ENCODE measurements around the gene AKAP6.
A peak's percentile ranks its signal among the peaks of the same experiment; 100 is the strongest.

AKAP6 gene

DNA sequence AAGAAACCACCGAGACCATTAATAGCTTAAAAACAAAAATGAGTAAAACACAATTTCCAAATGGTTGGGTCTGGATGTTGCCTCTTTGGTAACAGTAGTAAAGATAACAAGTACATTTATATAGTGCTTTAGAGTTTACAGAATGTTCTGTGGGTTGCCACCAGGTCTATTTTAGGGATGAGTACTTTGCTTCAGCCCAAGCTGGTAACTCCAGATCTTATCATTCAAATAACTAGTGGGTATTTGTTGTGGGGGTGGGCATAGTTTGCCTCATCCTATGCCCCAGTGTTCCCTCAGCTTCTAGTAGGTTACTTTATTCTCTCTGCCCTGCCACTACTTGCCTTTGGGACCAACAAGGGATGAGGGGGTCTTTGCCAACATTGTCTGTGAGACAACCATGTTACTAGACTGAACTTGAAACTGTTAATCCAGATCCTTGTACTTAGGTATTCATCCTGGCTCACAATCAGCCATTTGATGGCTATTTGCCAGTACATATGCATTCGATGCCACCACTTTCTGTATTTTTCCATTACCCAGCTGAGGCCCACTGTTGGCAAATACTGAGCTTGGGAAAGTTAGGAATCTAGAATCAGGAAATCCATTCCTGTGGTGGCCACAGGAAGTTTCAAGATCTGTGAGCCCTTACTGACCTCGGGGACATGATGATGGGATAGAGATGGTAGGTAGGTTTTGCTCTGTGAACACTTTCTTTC, 17.6 kb upstream of the AKAP6 start:
- Histone ChIP-seq H3K4me1 (ENCODE audit: control insufficient read depth in 2 of 2, insufficient read depth in 2 of 2, low read length in 2 of 2) (peaks cover 9 to 22% of the 10 kb centered on the region in 2 donors), H3K27me3 (ENCODE audit: control insufficient read depth in 2 of 2, insufficient read depth in 2 of 2, low read length in 2 of 2) (no peaks in the 10 kb centered on the region), H3K9me3 (ENCODE audit: control insufficient read depth in 2 of 2, low read length in 2 of 2) (no peaks in the 10 kb centered on the region), H3K27ac (ENCODE audit: low read depth in 2 of 2, low read length in 2 of 2) (no peak overlapping the region), H3K36me3 (ENCODE audit: control insufficient read depth in 2 of 2, insufficient read depth in 2 of 2, low read length in 2 of 2) (no peaks in the 10 kb centered on the region), H3K4me3 (ENCODE audit: low read length in 2 of 2) (no peak overlapping the region), H3K9ac (ENCODE audit: low read depth in 1 of 2, low read length in 2 of 2) (no peak overlapping the region)

DNA sequence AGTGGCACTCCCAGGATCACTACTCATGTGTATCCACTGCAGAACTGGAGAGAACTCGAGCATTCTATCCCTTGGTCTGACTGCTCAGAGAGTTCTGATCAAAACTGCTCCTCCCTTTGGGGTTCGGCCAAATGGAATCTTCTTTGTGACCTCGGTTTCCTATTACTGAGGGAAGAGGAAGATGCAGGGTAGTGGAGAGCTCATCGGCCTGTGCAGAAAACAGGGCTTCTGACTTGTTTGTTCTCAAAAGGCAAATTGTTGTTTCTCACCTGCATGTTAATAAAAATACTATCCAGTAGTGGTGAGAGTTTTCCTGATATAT, 17.1 kb upstream of the AKAP6 start:
- H3K9me3 ChIP-seq (ENCODE audit: control insufficient read depth in 2 of 2, low read length in 2 of 2): no peaks in the 10 kb centered on the region
- H3K4me3 ChIP-seq (ENCODE audit: low read length in 2 of 2): no peak overlapping the region
- H3K9ac ChIP-seq (ENCODE audit: low read depth in 1 of 2, low read length in 2 of 2): no peak overlapping the region
- no peaks in the 10 kb centered on the region for H3K36me3 ChIP-seq (ENCODE audit: control insufficient read depth in 2 of 2, insufficient read depth in 2 of 2, low read length in 2 of 2)
- H3K27ac ChIP-seq (ENCODE audit: low read depth in 2 of 2, low read length in 2 of 2): no peak overlapping the region
- H3K27me3 ChIP-seq (ENCODE audit: control insufficient read depth in 2 of 2, insufficient read depth in 2 of 2, low read length in 2 of 2): no peaks in the 10 kb centered on the region
- H3K4me1 ChIP-seq (ENCODE audit: control insufficient read depth in 2 of 2, insufficient read depth in 2 of 2, low read length in 2 of 2): peaks cover 9 to 20% of the 10 kb centered on the region in 2 donors

DNA sequence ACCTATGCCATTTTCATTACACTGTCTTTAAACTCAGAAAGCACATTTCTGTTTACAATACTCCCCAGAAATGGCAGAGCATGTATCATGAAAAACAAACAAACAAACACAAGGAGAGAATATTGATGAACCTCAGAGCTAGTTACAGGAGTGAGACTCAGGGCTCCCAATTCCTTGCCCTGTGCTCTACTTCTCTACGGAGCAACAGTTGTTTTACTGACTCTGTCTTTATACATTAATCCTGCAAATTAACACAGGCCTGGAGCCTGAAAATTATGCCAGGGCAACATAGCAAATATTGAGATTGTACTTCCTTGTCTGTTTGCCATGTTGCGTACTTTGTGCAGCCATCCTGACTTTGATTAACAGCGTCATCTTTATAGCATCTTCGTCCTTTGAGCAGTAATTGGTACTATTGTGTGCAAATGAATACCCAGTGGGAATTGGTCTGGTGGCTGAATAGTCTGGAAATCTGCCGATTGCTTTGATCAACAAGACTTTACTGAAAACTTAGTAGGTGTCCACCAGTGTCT, 15.2 kb upstream of the AKAP6 start:
- Histone ChIP-seq H3K4me1 (ENCODE audit: control insufficient read depth in 2 of 2, insufficient read depth in 2 of 2, low read length in 2 of 2) (peaks cover 4 to 10% of the 10 kb centered on the region in 2 donors), H3K36me3 (ENCODE audit: control insufficient read depth in 2 of 2, insufficient read depth in 2 of 2, low read length in 2 of 2) (no peaks in the 10 kb centered on the region), H3K27me3 (ENCODE audit: control insufficient read depth in 2 of 2, insufficient read depth in 2 of 2, low read length in 2 of 2) (no peaks in the 10 kb centered on the region), H3K27ac (ENCODE audit: low read depth in 2 of 2, low read length in 2 of 2) (peak overlapping the region in 1 of 2 donors; percentile 28), H3K9me3 (ENCODE audit: control insufficient read depth in 2 of 2, low read length in 2 of 2) (no peaks in the 10 kb centered on the region), H3K4me3 (ENCODE audit: low read length in 2 of 2) (no peak overlapping the region), H3K9ac (ENCODE audit: low read depth in 1 of 2, low read length in 2 of 2) (no peak overlapping the region)

DNA sequence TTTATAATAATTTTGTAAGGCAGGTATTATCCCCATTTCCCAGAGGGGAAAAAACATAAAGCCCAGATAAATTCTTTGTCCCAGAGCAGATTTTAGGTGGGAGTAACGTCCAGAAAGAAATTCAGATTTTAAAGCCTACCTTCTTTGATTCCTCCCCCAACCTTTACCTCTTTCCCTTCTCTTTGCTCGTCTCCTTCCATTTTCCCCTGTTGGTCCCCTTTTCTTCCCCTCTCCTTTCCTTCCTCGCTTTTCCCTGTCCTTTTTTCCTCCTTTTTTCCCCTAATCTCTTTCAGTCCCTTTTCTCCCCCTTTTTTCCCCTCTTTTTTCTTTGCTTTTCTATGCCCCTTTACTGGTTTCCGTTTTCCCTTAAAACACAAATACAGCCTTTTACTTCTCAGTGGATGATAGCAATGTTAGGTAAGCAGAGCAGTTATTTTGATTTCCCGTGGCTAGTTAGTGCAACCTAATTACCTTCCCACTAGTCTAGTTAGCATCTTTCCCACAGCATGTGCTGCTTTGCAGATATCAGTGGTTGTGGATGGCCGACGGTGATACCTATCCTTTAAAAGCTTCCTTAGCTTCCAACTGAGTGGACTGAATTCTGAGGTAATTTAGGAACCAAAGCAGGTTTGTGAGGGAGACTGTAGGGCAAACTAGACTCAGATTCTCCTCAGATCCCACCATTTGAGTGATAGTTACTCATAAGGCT, 10.9 kb upstream of the AKAP6 start:
- Histone ChIP-seq H3K9me3 (ENCODE audit: control insufficient read depth in 2 of 2, low read length in 2 of 2) (no peaks in the 10 kb centered on the region), H3K4me3 (ENCODE audit: low read length in 2 of 2) (no peak overlapping the region), H3K36me3 (ENCODE audit: control insufficient read depth in 2 of 2, insufficient read depth in 2 of 2, low read length in 2 of 2) (no peaks in the 10 kb centered on the region), H3K9ac (ENCODE audit: low read depth in 1 of 2, low read length in 2 of 2) (no peak overlapping the region), H3K4me1 (ENCODE audit: control insufficient read depth in 2 of 2, insufficient read depth in 2 of 2, low read length in 2 of 2) (peaks cover 4 to 13% of the 10 kb centered on the region in 2 donors), H3K27me3 (ENCODE audit: control insufficient read depth in 2 of 2, insufficient read depth in 2 of 2, low read length in 2 of 2) (no peaks in the 10 kb centered on the region), H3K27ac (ENCODE audit: low read depth in 2 of 2, low read length in 2 of 2) (no peak overlapping the region)

DNA sequence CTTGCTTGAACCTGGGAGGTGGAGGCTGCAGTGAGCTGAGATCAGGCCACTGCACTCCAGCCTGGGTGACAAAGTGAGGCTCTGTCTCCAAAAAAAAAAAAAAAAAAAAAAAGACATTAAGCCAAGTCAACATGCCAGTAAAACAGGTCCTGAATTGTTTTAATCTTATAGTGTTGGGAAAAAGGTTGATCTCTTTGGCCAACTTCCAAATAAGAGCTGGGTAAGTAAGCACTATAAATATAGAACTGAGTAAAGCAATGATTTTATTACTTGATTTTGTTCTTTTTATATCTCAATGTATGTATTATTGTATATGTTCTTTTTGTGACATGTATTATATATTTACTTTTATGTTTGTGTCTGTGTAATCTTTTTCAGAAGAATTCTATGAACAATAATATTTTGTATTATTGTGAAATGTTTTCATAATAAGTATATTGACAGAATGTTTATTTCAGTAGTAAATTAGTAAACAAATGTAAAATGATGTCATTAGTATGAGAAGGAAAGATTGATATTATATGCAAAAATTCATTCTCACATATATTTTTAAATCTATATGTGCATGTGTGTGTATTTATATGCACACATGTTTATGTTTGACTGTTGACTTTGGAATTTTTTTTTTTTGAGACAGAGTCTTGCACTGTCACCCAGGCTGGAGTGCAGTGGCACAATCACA, 9.6 kb upstream of the AKAP6 start:
- no peaks in the 10 kb centered on the region for H3K9me3 ChIP-seq (ENCODE audit: control insufficient read depth in 2 of 2, low read length in 2 of 2)
- H3K9ac ChIP-seq (ENCODE audit: low read depth in 1 of 2, low read length in 2 of 2): no peak overlapping the region
- no peaks in the 10 kb centered on the region for H3K36me3 ChIP-seq (ENCODE audit: control insufficient read depth in 2 of 2, insufficient read depth in 2 of 2, low read length in 2 of 2)
- H3K4me1 ChIP-seq (ENCODE audit: control insufficient read depth in 2 of 2, insufficient read depth in 2 of 2, low read length in 2 of 2): peaks cover 0 to 4% of the 10 kb centered on the region in 2 donors
- no peak overlapping the region for H3K27ac ChIP-seq (ENCODE audit: low read depth in 2 of 2, low read length in 2 of 2)
- H3K4me3 ChIP-seq (ENCODE audit: low read length in 2 of 2): no peak overlapping the region
- no peaks in the 10 kb centered on the region for H3K27me3 ChIP-seq (ENCODE audit: control insufficient read depth in 2 of 2, insufficient read depth in 2 of 2, low read length in 2 of 2)

DNA sequence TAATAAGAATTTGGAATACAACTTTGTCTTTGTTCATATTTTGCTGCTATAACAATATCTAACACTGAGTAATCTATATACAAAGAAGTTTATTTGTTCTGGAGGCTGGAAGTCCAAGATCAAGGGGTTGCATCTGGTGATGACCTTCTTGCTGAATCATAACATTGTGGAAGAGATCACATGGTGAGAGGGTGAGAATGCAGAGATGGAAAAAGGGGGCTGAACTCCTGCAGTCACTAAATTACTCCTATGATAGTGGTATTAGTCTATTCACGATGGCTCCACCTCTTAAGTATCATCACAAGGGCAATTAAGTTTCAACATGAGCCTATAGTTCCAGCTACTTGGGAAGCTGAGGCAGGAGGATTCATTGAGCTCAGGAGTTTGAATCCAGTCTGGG, 4.5 kb upstream of the AKAP6 start:
- Histone ChIP-seq H3K9ac (ENCODE audit: low read depth in 1 of 2, low read length in 2 of 2) (no peak overlapping the region), H3K4me3 (ENCODE audit: low read length in 2 of 2) (no peak overlapping the region), H3K27ac (ENCODE audit: low read depth in 2 of 2, low read length in 2 of 2) (no peak overlapping the region), H3K36me3 (ENCODE audit: control insufficient read depth in 2 of 2, insufficient read depth in 2 of 2, low read length in 2 of 2) (no peaks in the 10 kb centered on the region), H3K9me3 (ENCODE audit: control insufficient read depth in 2 of 2, low read length in 2 of 2) (no peaks in the 10 kb centered on the region), H3K4me1 (ENCODE audit: control insufficient read depth in 2 of 2, insufficient read depth in 2 of 2, low read length in 2 of 2) (peaks cover 0 to 4% of the 10 kb centered on the region in 2 donors), H3K27me3 (ENCODE audit: control insufficient read depth in 2 of 2, insufficient read depth in 2 of 2, low read length in 2 of 2) (no peaks in the 10 kb centered on the region)

DNA sequence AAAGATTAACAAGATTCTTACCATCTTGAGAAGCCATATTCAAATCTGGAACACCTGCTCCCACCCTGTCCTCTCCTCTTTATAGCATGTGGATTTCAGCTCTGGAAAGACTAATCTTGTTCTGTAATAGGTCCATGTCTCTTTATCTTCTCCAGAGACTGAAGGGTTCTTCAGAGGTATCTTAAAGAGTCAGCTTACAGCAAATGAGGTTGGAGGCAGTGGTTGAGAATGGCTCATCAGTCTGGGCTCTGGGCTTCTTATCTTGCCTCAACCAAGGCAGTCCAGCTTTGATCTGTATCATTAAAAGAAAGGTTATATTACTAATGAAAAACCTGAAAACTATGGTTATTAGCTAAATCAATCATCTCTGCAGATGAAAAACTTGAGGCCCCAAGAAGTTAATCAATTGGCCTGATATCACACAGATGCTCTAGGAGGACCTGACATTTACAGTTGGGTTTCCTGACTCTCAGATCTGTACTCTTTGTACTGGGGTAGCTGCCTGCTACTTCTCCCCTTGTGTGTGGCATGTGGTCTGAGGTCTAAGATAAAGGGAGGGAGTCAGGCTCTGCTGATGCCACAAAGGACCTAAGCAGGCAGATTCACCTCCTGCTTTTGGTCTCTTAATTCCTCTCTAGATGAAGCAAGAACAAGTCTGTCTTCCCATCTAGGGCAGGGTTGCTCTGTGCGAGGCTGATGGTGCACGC, 1.7 kb upstream of the AKAP6 start:
- H3K9ac ChIP-seq (ENCODE audit: low read depth in 1 of 2, low read length in 2 of 2): no peak overlapping the region

DNA sequence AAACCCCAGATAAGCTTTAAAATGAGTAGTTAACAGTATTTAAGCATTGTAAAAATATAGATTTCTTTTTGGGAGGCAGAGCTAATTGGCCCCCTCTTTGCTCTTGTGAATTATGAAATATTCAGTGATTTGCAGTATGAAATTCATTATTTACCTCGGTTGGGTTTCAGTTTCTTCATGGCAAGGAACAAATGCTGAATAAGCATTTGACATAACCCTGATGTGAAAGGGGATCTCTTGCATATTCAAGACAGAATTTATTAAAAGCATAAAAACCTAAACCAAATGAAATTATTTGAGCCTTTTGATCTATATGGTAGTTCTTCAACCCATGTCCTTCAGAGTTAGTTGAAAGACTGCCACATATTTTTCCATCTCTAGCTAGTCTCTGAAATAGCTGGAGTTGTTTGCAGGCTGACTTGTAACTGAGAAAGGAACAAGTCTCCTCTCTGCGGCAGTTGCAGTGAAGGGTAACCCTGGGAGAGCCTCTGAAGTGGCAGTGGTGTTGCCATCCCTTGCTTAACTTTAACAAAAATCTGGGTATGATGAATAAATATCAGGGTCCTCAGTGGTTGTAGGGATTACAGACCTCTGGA, 690 bp downstream of the AKAP6 start:
- H3K27ac ChIP-seq (ENCODE audit: low read depth in 2 of 2, low read length in 2 of 2): no peak overlapping the region
- H3K36me3 ChIP-seq (ENCODE audit: control insufficient read depth in 2 of 2, insufficient read depth in 2 of 2, low read length in 2 of 2): no peaks in the 10 kb centered on the region
- H3K27me3 ChIP-seq (ENCODE audit: control insufficient read depth in 2 of 2, insufficient read depth in 2 of 2, low read length in 2 of 2): no peaks in the 10 kb centered on the region
- H3K9me3 ChIP-seq (ENCODE audit: control insufficient read depth in 2 of 2, low read length in 2 of 2): no peaks in the 10 kb centered on the region
- H3K4me1 ChIP-seq (ENCODE audit: control insufficient read depth in 2 of 2, insufficient read depth in 2 of 2, low read length in 2 of 2): no peaks in the 10 kb centered on the region
- no peak overlapping the region for H3K9ac ChIP-seq (ENCODE audit: low read depth in 1 of 2, low read length in 2 of 2)
- no peak overlapping the region for H3K4me3 ChIP-seq (ENCODE audit: low read length in 2 of 2)

More for the DNA sequence above, 1.7 kb upstream of the AKAP6 start:
- H3K4me3 ChIP-seq (ENCODE audit: low read length in 2 of 2): no peak overlapping the region
- no peaks in the 10 kb centered on the region for H3K4me1 ChIP-seq (ENCODE audit: control insufficient read depth in 2 of 2, insufficient read depth in 2 of 2, low read length in 2 of 2)
- no peaks in the 10 kb centered on the region for H3K36me3 ChIP-seq (ENCODE audit: control insufficient read depth in 2 of 2, insufficient read depth in 2 of 2, low read length in 2 of 2)
- no peak overlapping the region for H3K27ac ChIP-seq (ENCODE audit: low read depth in 2 of 2, low read length in 2 of 2)
- no peaks in the 10 kb centered on the region for H3K27me3 ChIP-seq (ENCODE audit: control insufficient read depth in 2 of 2, insufficient read depth in 2 of 2, low read length in 2 of 2)
- H3K9me3 ChIP-seq (ENCODE audit: control insufficient read depth in 2 of 2, low read length in 2 of 2): no peaks in the 10 kb centered on the region

DNA sequence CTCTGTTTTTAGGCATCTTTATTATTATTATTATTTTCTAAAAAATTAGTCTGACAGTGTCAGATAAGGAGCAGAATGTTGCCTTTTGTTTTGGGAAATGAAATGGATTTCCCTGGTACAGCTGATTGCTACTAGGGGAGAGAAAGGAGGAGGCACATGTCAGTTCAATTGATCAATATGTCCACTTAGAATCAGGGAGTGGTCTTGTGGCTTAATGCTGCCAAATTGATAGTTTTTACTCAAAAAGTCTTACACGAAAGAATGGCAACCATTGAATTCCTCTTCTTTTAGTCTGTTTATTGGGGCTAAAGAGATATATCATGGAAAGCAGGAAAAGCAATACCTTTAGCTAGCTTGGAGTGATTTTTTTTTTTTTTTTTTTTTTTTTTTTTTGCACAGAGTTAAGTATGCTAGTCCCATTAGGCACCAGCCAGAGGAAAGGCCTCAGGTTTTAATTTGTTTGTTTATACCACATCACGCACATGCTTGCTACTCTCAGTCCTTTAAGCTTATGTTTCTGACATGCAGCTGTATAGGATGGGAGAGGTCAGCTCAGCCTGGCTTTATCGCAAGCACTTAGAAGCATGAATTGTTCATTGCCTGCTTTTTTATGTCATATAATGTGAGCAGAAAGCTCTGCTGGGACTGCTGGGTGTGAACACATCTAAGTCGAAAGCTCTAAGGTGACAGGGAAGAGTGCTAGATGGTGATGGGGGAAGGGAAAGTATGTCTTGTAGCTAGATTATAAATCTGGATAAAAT, 1.4 kb downstream of the AKAP6 start:
- no peak overlapping the region for H3K9ac ChIP-seq (ENCODE audit: low read depth in 1 of 2, low read length in 2 of 2)

More for the DNA sequence above, 1.4 kb downstream of the AKAP6 start:
- H3K4me3 ChIP-seq (ENCODE audit: low read length in 2 of 2): no peak overlapping the region
- no peaks in the 10 kb centered on the region for H3K9me3 ChIP-seq (ENCODE audit: control insufficient read depth in 2 of 2, low read length in 2 of 2)
- H3K27me3 ChIP-seq (ENCODE audit: control insufficient read depth in 2 of 2, insufficient read depth in 2 of 2, low read length in 2 of 2): no peaks in the 10 kb centered on the region
- H3K4me1 ChIP-seq (ENCODE audit: control insufficient read depth in 2 of 2, insufficient read depth in 2 of 2, low read length in 2 of 2): no peaks in the 10 kb centered on the region
- H3K36me3 ChIP-seq (ENCODE audit: control insufficient read depth in 2 of 2, insufficient read depth in 2 of 2, low read length in 2 of 2): no peaks in the 10 kb centered on the region
- H3K27ac ChIP-seq (ENCODE audit: low read depth in 2 of 2, low read length in 2 of 2): no peak overlapping the region

Data from mucosa of rectum (tissue), 2 donors.